Astrocyte (in vitro differentiated cells and primary cell): ENCODE measurements around the gene ZER1.

Experiments
- CTCF ChIP-seq: IDR thresholded peaks from 2 replicates; pipeline ENCODE4 v1.5.1; 2011; ENCODE audit warnings: low read depth, mild to moderate bottlenecking, inconsistent platforms, low read length, moderate library complexity; ENCODE audit not compliant: insufficient read depth
- EZH2 ChIP-seq: IDR thresholded peaks from 2 replicates; pipeline ENCODE4 v1.6.1; 2012; ENCODE audit warnings: mild to moderate bottlenecking, low read length, inconsistent platforms; ENCODE audit not compliant: insufficient read depth

- TF ChIP-seq EZH2 (no peak), CTCF (no peak)
Observed at GRCh38 chr9:128722380-128723351, 49.1 kb downstream of the ZER1 start.
